Measurements from ENCODE around the gene POU4F3. TPM values are rescaled to one million over a fixed set of nuclear protein-coding genes. Genes with fewer than 3 reads are reported as not detected.

POU4F3 gene
- total and polyA plus RNA-seq, 2 of the 4 experiments (the other 2 are of a cell fraction) = 0.02 TPM; not detected in 1

- ATAC-seq (ENCODE audit: low read depth) (no peak), DNase-seq (no peak)
- Histone ChIP-seq H3K9ac (ENCODE audit: low read depth, low read length) (no peak overlapping the region), H4K20me1 (ENCODE audit: insufficient read depth, low read length) (no peaks in the 10 kb centered on the region), H4K8ac (ENCODE audit: low read depth in 2 of 2, low read length in 2 of 2) (no peak overlapping the region), H3K9me3 (ENCODE audit: control insufficient read depth, insufficient read depth, low read length) (no peaks in the 10 kb centered on the region), H4K5ac (ENCODE audit: low read depth, low read length) (no peak overlapping the region), H3K4me3 (ENCODE audit: insufficient read depth, low read depth, low read length) (no peak overlapping the region), H3K56ac (ENCODE audit: extremely low read depth, insufficient read depth, low read length) (no peak overlapping the region), H2BK5ac (ENCODE audit: low read depth, low read length, poor library complexity, severe bottlenecking) (no peak overlapping the region), H3K27ac (ENCODE audit: insufficient read depth, low read length) (no peak overlapping the region), H2AFZ (replicated peaks; ENCODE audit: low read length, poor library complexity) (no peak overlapping the region), H2AK9ac (replicated peaks; ENCODE audit: low read depth, low read length, poor library complexity) (no peak overlapping the region), H3K9me1 (ENCODE audit: insufficient read depth, low read length) (no peaks in the 10 kb centered on the region), H4K91ac (ENCODE audit: insufficient read depth, low read depth, low read length) (no peak overlapping the region), H3K18ac (ENCODE audit: low read depth, low read length) (no peak overlapping the region), H2AK5ac (ENCODE audit: low read depth, low read length) (no peak overlapping the region), H3K23ac (ENCODE audit: low read depth, low read length) (no peak overlapping the region), H2BK120ac (ENCODE audit: low read depth, low read length) (no peak overlapping the region), H3K36me3 (ENCODE audit: control insufficient read depth, insufficient read depth, low read length) (no peaks in the 10 kb centered on the region), H3K79me1 (ENCODE audit: low read depth in 1 of 2, low read length in 2 of 2) (no peaks in the 10 kb centered on the region), H3K14ac (replicated peaks; ENCODE audit: low read depth, low read length) (no peak overlapping the region), H2BK15ac (ENCODE audit: low read depth, low read length) (no peak overlapping the region), H3K4me2 (ENCODE audit: low read depth, low read length) (no peak overlapping the region), H3K4me1 (ENCODE audit: control insufficient read depth, insufficient read depth, low read length) (no peaks in the 10 kb centered on the region), H2BK20ac (ENCODE audit: low read depth, low read length) (no peak overlapping the region), H3K4ac (ENCODE audit: low read depth, low read length) (no peak overlapping the region), H3K27me3 (ENCODE audit: control insufficient read depth, insufficient read depth, low read length) (peaks cover 8% of the 10 kb centered on the region; the same call in 1 of the 2 replicates)
- intact Hi-C loops (cut with micrococcal nuclease) = loop anchor here (10.0 kb wide), 1 partner anchor 64 kb away; no protein-coding TSS in a partner anchor
- CTCF ChIA-PET = no interaction called here
- POLR2A ChIA-PET (ENCODE audit: unreplicated experiment) = no interaction called here
- WGBS, 2 experiments (ENCODE audit: extremely low coverage in 2 of 2, insufficient read length in 1 of 2) = 13% methylated on average over 14 of the region's 25 CpGs; no CpG with 5 or more reads in 1 of the 2 experiments
- BruUV-seq (replicated peaks) = no TSS peak
- dilution Hi-C loops (cut with HindIII; ENCODE audit: low sequenced_read_pairs, unreplicated experiment) = no loop called here
- in situ Hi-C loops (cut with MboI; ENCODE audit: low sequenced_read_pairs) = no loop called here
- TF ChIP-seq RFX5 (IDR thresholded peaks at IDR 0.05; ENCODE audit: low read depth, low read length) (no peak), NFE2L2 (IDR thresholded peaks at IDR 0.05; ENCODE audit: low read depth, low read length) (no peak), MAZ (IDR thresholded peaks at IDR 0.05; ENCODE audit: borderline replicate concordance, low read depth, low read length) (no peak), POLR2A (IDR thresholded peaks at IDR 0.05; ENCODE audit: low read depth, low read length) (no peak), CTCF (conservative IDR thresholded peaks at IDR 0.05; ENCODE audit: low read depth, low read length) (no peak), BHLHE40 (IDR thresholded peaks at IDR 0.05; ENCODE audit: low read depth, low read length) (no peak), FOS (IDR thresholded peaks at IDR 0.05; ENCODE audit: low read depth, low read length) (no peak), CHD1 (IDR thresholded peaks at IDR 0.05; ENCODE audit: low read depth, low read length) (no peak), MXI1 (IDR thresholded peaks at IDR 0.05; ENCODE audit: borderline replicate concordance, low read depth, low read length) (no peak), SMC3 (IDR thresholded peaks at IDR 0.05; ENCODE audit: low read depth, low read length) (no peak), RCOR1 (IDR thresholded peaks at IDR 0.05; ENCODE audit: insufficient replicate concordance, low read length) (no peak), RAD21 (IDR thresholded peaks at IDR 0.05; ENCODE audit: low read length) (no peak), USF2 (IDR thresholded peaks at IDR 0.05; ENCODE audit: low read depth, low read length) (no peak)
- TF ChIP-seq, protein P1, sequence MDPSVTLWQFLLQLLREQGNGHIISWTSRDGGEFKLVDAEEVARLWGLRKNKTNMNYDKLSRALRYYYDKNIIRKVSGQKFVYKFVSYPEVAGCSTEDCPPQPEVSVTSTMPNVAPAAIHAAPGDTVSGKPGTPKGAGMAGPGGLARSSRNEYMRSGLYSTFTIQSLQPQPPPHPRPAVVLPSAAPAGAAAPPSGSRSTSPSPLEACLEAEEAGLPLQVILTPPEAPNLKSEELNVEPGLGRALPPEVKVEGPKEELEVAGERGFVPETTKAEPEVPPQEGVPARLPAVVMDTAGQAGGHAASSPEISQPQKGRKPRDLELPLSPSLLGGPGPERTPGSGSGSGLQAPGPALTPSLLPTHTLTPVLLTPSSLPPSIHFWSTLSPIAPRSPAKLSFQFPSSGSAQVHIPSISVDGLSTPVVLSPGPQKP (IDR thresholded peaks at IDR 0.05; ENCODE audit: borderline replicate concordance, low read depth, low read length) = no peak
Observed at GRCh38 chr5:146378986-146379385, 40.3 kb downstream of the POU4F3 start.

Measured in IMR-90 (cell line).